ENCODE data around the gene TPK1. TPM values are rescaled to one million over a fixed set of nuclear protein-coding genes. Genes with fewer than 3 reads are reported as not detected.

Gene TPK1
- total RNA-seq, 1 donor from 2014 or later: 14.5 TPM

DNA sequence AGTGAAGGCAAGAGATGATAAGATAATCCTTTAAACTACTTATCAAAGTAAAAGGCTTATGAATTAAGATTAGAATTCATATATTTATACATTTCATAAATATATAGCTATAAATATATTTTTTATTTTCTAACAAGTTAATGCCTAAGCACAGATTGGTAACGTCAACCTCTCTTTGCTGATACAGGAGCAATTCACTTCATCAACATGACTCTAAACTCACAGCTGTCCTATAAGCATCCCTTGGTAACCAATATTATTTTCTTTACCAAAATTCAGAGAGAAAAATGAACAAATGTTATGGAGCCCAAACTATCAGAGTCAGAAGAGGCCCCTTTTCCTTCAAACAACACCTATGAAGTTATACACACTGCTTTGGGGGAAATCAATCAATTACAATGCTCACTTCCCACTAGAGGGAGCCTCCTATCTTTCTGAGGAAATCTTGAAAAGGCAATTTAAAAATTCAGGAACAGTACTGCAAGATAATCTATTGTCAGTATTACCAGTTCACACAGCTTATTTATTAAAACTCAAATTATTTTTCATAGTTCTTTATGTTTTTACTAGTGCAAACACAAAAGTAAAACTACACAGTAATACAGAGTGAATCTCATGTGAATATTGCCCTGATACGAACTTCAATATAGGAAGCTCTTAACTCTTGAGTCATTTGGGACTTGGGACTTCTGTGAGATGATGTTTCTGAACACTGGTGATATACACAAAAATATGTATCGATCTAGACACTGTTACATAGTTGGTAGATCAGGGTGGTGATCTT lies 381.4 kb downstream of the TPK1 start:
- H3F3A ChIP-seq (ENCODE audit: low read depth): no peaks in the 10 kb centered on the region
- Mint-ChIP-seq H3K4me1 (no peaks in the 10 kb centered on the region), H3K27ac (no peak overlapping the region), H3K9me3 (peaks cover 5% of the 10 kb centered on the region), H3K4me3 (no peak overlapping the region), H3K36me3 (no peaks in the 10 kb centered on the region), H3K27me3 (ENCODE audit: insufficient read depth, low read depth) (no peaks in the 10 kb centered on the region)
- DNase-seq (ENCODE audit: low spot score): no peak
- H3K27me3 ChIP-seq: no peaks in the 10 kb centered on the region
- no peak overlapping the region for H3K4me2 ChIP-seq
- no peaks in the 10 kb centered on the region for H4K20me1 ChIP-seq (ENCODE audit: low read depth)
- H3K36me3 ChIP-seq: no peaks in the 10 kb centered on the region
- no peak overlapping the region for H2AFZ ChIP-seq (replicated peaks)
- no peak for TF ChIP-seq EZH2phosphoT487 (IDR thresholded peaks at IDR 0.05)
- TF ChIP-seq, protein P1, sequence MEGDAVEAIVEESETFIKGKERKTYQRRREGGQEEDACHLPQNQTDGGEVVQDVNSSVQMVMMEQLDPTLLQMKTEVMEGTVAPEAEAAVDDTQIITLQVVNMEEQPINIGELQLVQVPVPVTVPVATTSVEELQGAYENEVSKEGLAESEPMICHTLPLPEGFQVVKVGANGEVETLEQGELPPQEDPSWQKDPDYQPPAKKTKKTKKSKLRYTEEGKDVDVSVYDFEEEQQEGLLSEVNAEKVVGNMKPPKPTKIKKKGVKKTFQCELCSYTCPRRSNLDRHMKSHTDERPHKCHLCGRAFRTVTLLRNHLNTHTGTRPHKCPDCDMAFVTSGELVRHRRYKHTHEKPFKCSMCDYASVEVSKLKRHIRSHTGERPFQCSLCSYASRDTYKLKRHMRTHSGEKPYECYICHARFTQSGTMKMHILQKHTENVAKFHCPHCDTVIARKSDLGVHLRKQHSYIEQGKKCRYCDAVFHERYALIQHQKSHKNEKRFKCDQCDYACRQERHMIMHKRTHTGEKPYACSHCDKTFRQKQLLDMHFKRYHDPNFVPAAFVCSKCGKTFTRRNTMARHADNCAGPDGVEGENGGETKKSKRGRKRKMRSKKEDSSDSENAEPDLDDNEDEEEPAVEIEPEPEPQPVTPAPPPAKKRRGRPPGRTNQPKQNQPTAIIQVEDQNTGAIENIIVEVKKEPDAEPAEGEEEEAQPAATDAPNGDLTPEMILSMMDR (IDR thresholded peaks at IDR 0.05): peak; percentile 44
- H3K79me2 ChIP-seq (ENCODE audit: low read depth): no peaks in the 10 kb centered on the region
- H3K27ac ChIP-seq: no peak overlapping the region
- H3K9me3 ChIP-seq (ENCODE audit: low read depth): no peaks in the 10 kb centered on the region
- peaks cover under 1% of the 10 kb centered on the region for H3K4me1 ChIP-seq
- no peak overlapping the region for H3K9ac ChIP-seq
- H3K4me3 ChIP-seq: no peak overlapping the region

DNA sequence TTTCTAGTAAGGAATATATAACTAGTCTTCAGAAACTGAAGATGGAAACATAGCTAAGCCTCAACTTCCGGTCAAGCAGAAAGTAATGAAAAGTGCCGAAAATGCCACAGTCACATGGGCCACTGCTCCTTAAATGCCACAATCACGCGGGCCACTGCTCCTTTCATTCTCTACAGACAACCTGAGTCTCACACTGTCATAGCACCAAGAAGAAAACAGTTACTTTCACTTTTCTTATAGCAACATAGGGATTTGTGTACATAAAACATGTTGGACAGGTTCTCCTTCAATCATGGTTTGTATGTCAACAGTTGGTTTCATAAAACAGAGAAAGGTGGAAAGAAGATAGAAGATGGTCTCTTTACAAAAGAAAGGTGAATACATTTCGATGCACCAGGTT lies 383.8 kb downstream of the TPK1 start:
- H3K27ac ChIP-seq: no peak overlapping the region
- no peaks in the 10 kb centered on the region for H4K20me1 ChIP-seq (ENCODE audit: low read depth)
- no peaks in the 10 kb centered on the region for H3F3A ChIP-seq (ENCODE audit: low read depth)
- no peak overlapping the region for H3K4me2 ChIP-seq
- Mint-ChIP-seq H3K36me3 (no peaks in the 10 kb centered on the region), H3K27ac (no peak overlapping the region), H3K4me1 (no peaks in the 10 kb centered on the region), H3K9me3 (peaks cover 5% of the 10 kb centered on the region), H3K27me3 (ENCODE audit: insufficient read depth, low read depth) (no peaks in the 10 kb centered on the region), H3K4me3 (no peak overlapping the region)
- no peak overlapping the region for H3K9ac ChIP-seq
- no peaks in the 10 kb centered on the region for H3K9me3 ChIP-seq (ENCODE audit: low read depth)
- TF ChIP-seq EZH2phosphoT487 (IDR thresholded peaks at IDR 0.05) (no peak), EZH2 (IDR thresholded peaks at IDR 0.05) (no peak)
- TF ChIP-seq, protein P1 (IDR thresholded peaks at IDR 0.05): no peak
- no peak overlapping the region for H2AFZ ChIP-seq (replicated peaks)
- H3K36me3 ChIP-seq: no peaks in the 10 kb centered on the region
- H3K4me1 ChIP-seq: no peaks in the 10 kb centered on the region
- DNase-seq (ENCODE audit: low spot score): no peak
- H3K27me3 ChIP-seq: no peaks in the 10 kb centered on the region
- H3K4me3 ChIP-seq: no peak overlapping the region
- no peaks in the 10 kb centered on the region for H3K79me2 ChIP-seq (ENCODE audit: low read depth)

- TF ChIP-seq, protein P1 (IDR thresholded peaks at IDR 0.05): no peak
- TF ChIP-seq EZH2phosphoT487 (IDR thresholded peaks at IDR 0.05) (no peak), EZH2 (IDR thresholded peaks at IDR 0.05) (no peak)
- no peaks in the 10 kb centered on the region for H3K4me1 Mint-ChIP-seq
- no peak overlapping the region for H3K4me3 Mint-ChIP-seq
- H3K27me3 Mint-ChIP-seq (ENCODE audit: insufficient read depth, low read depth): no peaks in the 10 kb centered on the region
- Histone ChIP-seq H3K79me2 (ENCODE audit: low read depth) (no peaks in the 10 kb centered on the region), H3K27ac (no peak overlapping the region), H2AFZ (replicated peaks) (no peak overlapping the region), H4K20me1 (ENCODE audit: low read depth) (no peaks in the 10 kb centered on the region), H3K36me3 (no peaks in the 10 kb centered on the region), H3K4me3 (no peak overlapping the region), H3K27me3 (no peaks in the 10 kb centered on the region), H3K9ac (no peak overlapping the region), H3K9me3 (ENCODE audit: low read depth) (no peaks in the 10 kb centered on the region), H3K4me1 (no peaks in the 10 kb centered on the region), H3F3A (ENCODE audit: low read depth) (no peaks in the 10 kb centered on the region), H3K4me2 (no peak overlapping the region)
- DNase-seq (ENCODE audit: low spot score): no peak
- H3K27ac Mint-ChIP-seq: no peak overlapping the region
- no peaks in the 10 kb centered on the region for H3K36me3 Mint-ChIP-seq
- no peaks in the 10 kb centered on the region for H3K9me3 Mint-ChIP-seq
Measured at GRCh38 chr7:144445590-144445989, 390.3 kb downstream of the TPK1 start.

All from neural progenitor cell (in vitro differentiated cells).